ENCODE results near the gene NAT14. TPM values are rescaled to one million over a fixed set of nuclear protein-coding genes. Genes with fewer than 3 reads are reported as not detected.

NAT14 gene
- total RNA-seq, 4 donors from 2014 or later, result 1.3 to 4.3 (median 2.9) TPM

- TF ChIP-seq CTCF (IDR thresholded peaks at IDR 0.05), result no peak
- TF ChIP-seq POLR2A (IDR thresholded peaks at IDR 0.05), result no peak
- Histone ChIP-seq H3K9me3 (no peaks in the 10 kb centered on the region), H3K4me3 (no peak overlapping the region), H3K27me3 (no peaks in the 10 kb centered on the region), H3K36me3 (peaks cover 0 to 37% (median 21%) of the 10 kb centered on the region in 3 donors), H3K4me1 (peaks cover 38 to 50% (median 38%) of the 10 kb centered on the region in 3 donors), H3K27ac (no peak overlapping the region)
- intact Hi-C loops (cut with DNase I), result no loop called here
- WGBS, 2 donors, result 90% methylated on average over 8 of the region's 47 CpGs; no CpG with 5 or more reads in 1 of the 2 donors
- no peak for DNase-seq
Observed at GRCh38 chr19:55482967-55483705, 1.9 kb upstream of the NAT14 start.

DNA sequence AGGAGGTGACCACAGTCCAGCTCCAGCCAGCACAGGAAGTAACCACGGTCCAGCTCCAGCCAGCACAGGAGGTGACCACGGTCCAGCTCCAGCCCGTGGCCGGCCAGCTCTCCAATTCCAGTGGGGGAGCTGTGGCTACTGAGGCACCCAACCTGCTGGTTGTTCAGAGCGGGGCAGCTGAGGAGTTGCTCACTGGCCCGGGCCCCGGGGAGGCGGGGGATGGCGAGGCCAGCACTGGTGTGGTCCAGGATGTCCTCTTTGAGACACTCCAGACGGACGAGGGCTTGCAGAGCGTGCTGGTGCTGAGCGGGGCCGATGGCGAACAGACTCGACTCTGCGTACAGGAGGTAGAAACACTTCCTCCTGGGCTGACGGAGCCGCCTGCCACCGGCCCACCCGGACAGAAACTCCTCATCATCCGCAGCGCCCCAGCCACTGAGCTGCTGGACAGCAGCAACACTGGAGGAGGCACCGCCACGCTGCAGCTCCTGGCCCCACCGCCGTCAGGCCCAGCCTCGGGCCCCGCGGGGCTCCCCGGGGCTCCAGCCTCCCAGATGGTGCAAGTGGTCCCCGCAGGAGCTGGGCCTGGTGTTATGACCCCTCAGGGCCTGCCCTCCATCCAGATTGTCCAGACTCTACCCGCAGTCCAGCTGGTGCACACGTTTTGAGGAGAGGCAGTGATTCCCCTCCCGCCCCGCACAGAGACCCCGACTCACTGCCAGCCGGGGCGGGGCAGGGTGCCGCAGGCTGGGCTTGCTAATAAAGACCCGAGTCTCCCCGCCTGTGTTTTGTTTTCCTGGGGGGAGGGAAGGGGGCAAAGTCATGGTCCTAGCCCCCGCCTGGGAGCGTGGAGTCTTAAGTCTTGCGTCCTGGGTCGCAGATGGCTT, 1.0 kb upstream of the NAT14 start:
- no peak for TF ChIP-seq CTCF (IDR thresholded peaks at IDR 0.05)
- TF ChIP-seq POLR2A (IDR thresholded peaks at IDR 0.05), result no peak
- no peaks in the 10 kb centered on the region for H3K9me3 ChIP-seq
- peak overlapping the region in 3 of 4 donors; percentile 86 to 94 (median 90) for H3K27ac ChIP-seq
- intact Hi-C loops (cut with DNase I), result no loop called here
- no peak for DNase-seq
- peaks cover 0 to 37% (median 21%) of the 10 kb centered on the region in 3 donors for H3K36me3 ChIP-seq
- peaks cover 0 to under 1% (median 0%) of the 10 kb centered on the region in 4 donors for H3K27me3 ChIP-seq
- H3K4me3 ChIP-seq, result peak overlapping the region in 2 of 4 donors; percentile 61 to 82
- peaks cover 35 to 53% (median 36%) of the 10 kb centered on the region in 3 donors for H3K4me1 ChIP-seq
- WGBS, 2 donors, result 74 to 82% methylated on average over 10 to 12 of the region's 46 CpGs

GRCh38 chr19:55485439-55486011, 537 bp downstream of the NAT14 start:
- H3K4me1 ChIP-seq, result peaks cover 35 to 61% (median 42%) of the 10 kb centered on the region in 3 donors
- H3K36me3 ChIP-seq, result peaks cover 0 to 37% (median 21%) of the 10 kb centered on the region in 3 donors
- H3K9me3 ChIP-seq, result no peaks in the 10 kb centered on the region
- DNase-seq, result no peak
- H3K4me3 ChIP-seq, result peak overlapping the region; percentile 27 to 82 (median 56)
- WGBS, 2 donors, result 52 to 100% methylated on average over 1 to 2 of the region's 18 CpGs
- no peak for TF ChIP-seq CTCF (IDR thresholded peaks at IDR 0.05)
- TF ChIP-seq POLR2A (IDR thresholded peaks at IDR 0.05), result no peak
- H3K27me3 ChIP-seq, result peaks cover 0 to 9% (median 0%) of the 10 kb centered on the region in 4 donors
- intact Hi-C loops (cut with DNase I), result no loop called here
- peak overlapping the region; percentile 77 to 94 (median 88) for H3K27ac ChIP-seq

- DNase-seq, result no peak
- peaks cover 0 to 30% (median 21%) of the 10 kb centered on the region in 3 donors for H3K36me3 ChIP-seq
- no peak overlapping the region for H3K4me3 ChIP-seq
- intact Hi-C loops (cut with DNase I), result no loop called here
- no peaks in the 10 kb centered on the region for H3K9me3 ChIP-seq
- WGBS, 2 donors, result 85 to 89% methylated on average over 7 to 12 of the region's 53 CpGs
- H3K27me3 ChIP-seq, result peaks cover 0 to 16% (median 0%) of the 10 kb centered on the region in 4 donors
- H3K4me1 ChIP-seq, result peaks cover 35 to 68% (median 42%) of the 10 kb centered on the region in 3 donors
- TF ChIP-seq POLR2A (IDR thresholded peaks at IDR 0.05) (no peak), CTCF (IDR thresholded peaks at IDR 0.05) (no peak)
- H3K27ac ChIP-seq, result peak overlapping the region; percentile 77 to 94 (median 88)
Observed at GRCh38 chr19:55486043-55486970, 1.3 kb downstream of the NAT14 start.

Measured in esophagus squamous epithelium (tissue), 5 donors.